NCI-H1105 treated with DMSO at 0.1 percent for 48 hours (cell line): Measurements from ENCODE around the gene CD72.
A peak's percentile ranks its signal among the peaks of the same experiment; 100 is the strongest.
"Not testable (repeated sequence)": the region's sequence is repeated elsewhere in the genome, so short reads cannot be mapped to it uniquely, and the experiment has no call there.

Experiments
- DNase-seq: peaks from one replicate; lab custom pipeline; 2025; lab: John Stamatoyannopoulos, UW

CD72 gene

GRCh38 chr9:35616681-35617459 lies 1.3 kb downstream of the CD72 start:
- no peak for DNase-seq

GRCh38 chr9:35615981-35616680 lies 2.1 kb downstream of the CD72 start:
- DNase-seq = no peak

GRCh38 chr9:35612843-35613242 lies 5.4 kb downstream of the CD72 start:
- no peak for DNase-seq

- not testable (repeated sequence) for DNase-seq
Observed at GRCh38 chr9:35612066-35612465, 6.1 kb downstream of the CD72 start.

- peak; percentile 31 for DNase-seq
Observed at GRCh38 chr9:35611230-35611797, 6.9 kb downstream of the CD72 start.

- no peak for DNase-seq
Observed at GRCh38 chr9:35609820-35610163, 8.4 kb downstream of the CD72 start.

GRCh38 chr9:35609001-35609819 lies 9.0 kb downstream of the CD72 start:
- no peak for DNase-seq

GRCh38 chr9:35608221-35608620 lies 10.0 kb downstream of the CD72 start:
- no peak for DNase-seq

- DNase-seq = no peak
Observed at GRCh38 chr9:35606726-35607125, 11.5 kb downstream of the CD72 start.

GRCh38 chr9:35606138-35606504 lies 12.1 kb downstream of the CD72 start:
- peak; percentile 9 for DNase-seq

- peak; percentile 23 for DNase-seq
Observed at GRCh38 chr9:35605351-35606137, 12.7 kb downstream of the CD72 start.

- peak; percentile 51 for DNase-seq
Observed at GRCh38 chr9:35604578-35605350, 13.4 kb downstream of the CD72 start, which contains the start of gene TESK1. TESK1 (plus strand) TSS chr9:35605262; CDS start chr9:35605620, 358 bp downstream.

- DNase-seq = peak; percentile 98
Observed at GRCh38 chr9:35603986-35604577, 14.1 kb downstream of the CD72 start.

- DNase-seq = no peak
Observed at GRCh38 chr9:35603506-35603985, 14.7 kb downstream of the CD72 start.

- no peak for DNase-seq
Observed at GRCh38 chr9:35599763-35600604, 18.2 kb downstream of the CD72 start.

- DNase-seq = no peak
Observed at GRCh38 chr9:35598866-35599590, 19.2 kb downstream of the CD72 start.

GRCh38 chr9:35596907-35597306 lies 21.3 kb downstream of the CD72 start:
- DNase-seq = not testable (repeated sequence)

GRCh38 chr9:35594471-35594870 lies 23.7 kb downstream of the CD72 start:
- DNase-seq = no peak

- DNase-seq = no peak
Observed at GRCh38 chr9:35593581-35593980, 24.6 kb downstream of the CD72 start.
